GM19395 (cell line): ENCODE data around the gene MRPL27.

ENCODE experiments used
- ATAC-seq: cut with Tn5 transposase; IDR thresholded peaks from one replicate; pipeline ENCODE4 v1.9.1; 2021; ENCODE audit warnings: mild to moderate bottlenecking, moderate library complexity; ENCODE audit not compliant: unreplicated experiment

MRPL27 gene

GRCh38 chr17:50388728-50389127 is 15.7 kb upstream of the MRPL27 start:
- no peak for ATAC-seq

GRCh38 chr17:50386510-50386909 is 13.5 kb upstream of the MRPL27 start:
- no peak for ATAC-seq

- ATAC-seq, result no peak
Observed at GRCh38 chr17:50382931-50383330, 9.9 kb upstream of the MRPL27 start.

GRCh38 chr17:50381920-50382319 is 8.9 kb upstream of the MRPL27 start:
- ATAC-seq, result no peak

- no peak for ATAC-seq
Observed at GRCh38 chr17:50381260-50381815, 8.4 kb upstream of the MRPL27 start.

- no peak for ATAC-seq
Observed at GRCh38 chr17:50380369-50381259, 7.6 kb upstream of the MRPL27 start.

- no peak for ATAC-seq
Observed at GRCh38 chr17:50379351-50380132, 6.6 kb upstream of the MRPL27 start.

GRCh38 chr17:50375858-50376538 is 3.0 kb upstream of the MRPL27 start:
- ATAC-seq, result no peak

GRCh38 chr17:50373705-50374104 is 721 bp upstream of the MRPL27 start:
- no peak for ATAC-seq

- ATAC-seq, result no peak
Observed at GRCh38 chr17:50372222-50372757, 694 bp downstream of the MRPL27 start.

- no peak for ATAC-seq
Observed at GRCh38 chr17:50371526-50371925, 1.5 kb downstream of the MRPL27 start.

- ATAC-seq, result no peak
Observed at GRCh38 chr17:50370052-50370451, 2.9 kb downstream of the MRPL27 start.

- ATAC-seq, result no peak
Observed at GRCh38 chr17:50367401-50367800, 5.6 kb downstream of the MRPL27 start.

GRCh38 chr17:50365649-50366393 is 7.2 kb downstream of the MRPL27 start:
- no peak for ATAC-seq

- ATAC-seq, result no peak
Observed at GRCh38 chr17:50365165-50365564, 7.8 kb downstream of the MRPL27 start.

GRCh38 chr17:50364715-50365114 is 8.3 kb downstream of the MRPL27 start:
- no peak for ATAC-seq

- no peak for ATAC-seq
Observed at GRCh38 chr17:50364061-50364458, 8.9 kb downstream of the MRPL27 start.

- no peak for ATAC-seq
Observed at GRCh38 chr17:50363217-50364060, 9.5 kb downstream of the MRPL27 start.

GRCh38 chr17:50362661-50363060 is 10.3 kb downstream of the MRPL27 start:
- ATAC-seq, result no peak
